ENCODE measurements around the gene ASPSCR1. TPM values are rescaled to one million over a fixed set of nuclear protein-coding genes. Genes with fewer than 3 reads are reported as not detected.

ASPSCR1 gene
- total and polyA plus RNA-seq, 2 of the 8 experiments (the other 6 are each of a cell fraction or from before 2014, with no cell fraction given): 33.3 to 43.7 TPM

- Histone ChIP-seq H3K4me2 (ENCODE audit: insufficient read depth in 1 of 2, low read depth in 2 of 2, low read length in 2 of 2) (no peak overlapping the region), H3K14ac (ENCODE audit: insufficient read length) (no peak overlapping the region), H4K20me1 (replicated peaks in 1 of 2; ENCODE audit: control insufficient read depth in 1 of 2, insufficient read depth in 2 of 2, low read length in 2 of 2) (peaks cover 2 to 12% of the 10 kb centered on the region in 2 experiments), H3K23me2 (ENCODE audit: low read depth, low read length) (peaks cover 13% of the 10 kb centered on the region; the same call in 1 of the 2 replicates), H3K27me3 (replicated peaks in 1 of 4; ENCODE audit: control insufficient read depth in 3 of 4, extremely low read depth in 1 of 4, insufficient read depth in 3 of 4, low read length in 3 of 4) (no peaks in the 10 kb centered on the region; a peak in 1 of 7 replicates), H3K27ac (ENCODE audit: low read depth, low read length) (no peak overlapping the region), H3K79me2 (ENCODE audit: control insufficient read depth in 1 of 2, insufficient read depth in 2 of 2, low read length in 2 of 2) (peaks cover 0 to 2% of the 10 kb centered on the region in 2 experiments; a peak in 1 of 4 replicates), H2AFZ (ENCODE audit: low read length) (no peak overlapping the region), H3K9me3 (ENCODE audit: insufficient read depth in 2 of 2, low read depth in 1 of 2, low read length in 1 of 2) (no peaks in the 10 kb centered on the region), H3K4me3 (ENCODE audit: extremely low read depth in 1 of 4, insufficient read depth in 2 of 4, low read depth in 3 of 4, low read length in 4 of 4) (no peak overlapping the region), H4K5ac (ENCODE audit: insufficient read length, low read depth, low read length) (no peak overlapping the region), H3K23ac (ENCODE audit: insufficient read length) (no peak overlapping the region), H3K4ac (replicated peaks; ENCODE audit: insufficient read length, low read depth, low read length) (no peak overlapping the region), H2BK15ac (ENCODE audit: low read length) (no peak overlapping the region), H3K18ac (ENCODE audit: extremely low read depth, low read length) (no peak overlapping the region), H4K91ac (replicated peaks; ENCODE audit: insufficient read length, low read length) (no peak overlapping the region), H2BK12ac (ENCODE audit: low read depth, low read length) (no peak overlapping the region), H2AK5ac (ENCODE audit: low read depth, low read length) (no peak overlapping the region), H3K56ac (replicated peaks; ENCODE audit: insufficient read length, low read depth, low read length) (no peak overlapping the region), H2BK20ac (ENCODE audit: low read length) (no peak overlapping the region), H3K36me3 (ENCODE audit: control insufficient read depth in 2 of 4, insufficient read depth in 4 of 4, low read length in 3 of 4) (no peaks in the 10 kb centered on the region; a peak in 1 of 8 replicates), H3K79me1 (ENCODE audit: low read depth, low read length) (peaks cover 3% of the 10 kb centered on the region; the same call in 1 of the 2 replicates), H3K4me1 (replicated peaks in 1 of 4; ENCODE audit: control insufficient read depth in 3 of 4, insufficient read depth in 4 of 4, low read length in 3 of 4) (peaks cover 3 to 13% (median 7%) of the 10 kb centered on the region in 4 experiments; a peak in 6 of 7 replicates), H3K9ac (replicated peaks in 1 of 4; ENCODE audit: extremely low read depth in 1 of 4, low read depth in 3 of 4, low read length in 3 of 4) (no peak overlapping the region), H4K8ac (ENCODE audit: extremely low read depth, insufficient read depth, low read length) (no peak overlapping the region), H2BK120ac (replicated peaks; ENCODE audit: low read depth, low read length) (no peak overlapping the region), H2BK5ac (ENCODE audit: low read depth, low read length) (no peak overlapping the region)
- no peak for FAIRE-seq
- DNase-seq (ENCODE audit: low read depth in 1 of 2, low spot score in 2 of 2): no peak
- POLR2A ChIA-PET (ENCODE audit: partially characterized antibody): interaction anchor here (0.7 to 1.8 kb wide), 9 partner anchors 15 to 195 kb away, joined by 3 to 8 read pairs (median 4); no protein-coding TSS in a partner anchor
- CTCF ChIA-PET (ENCODE audit: partially characterized antibody): interaction anchor here (1.2 to 1.9 kb wide), 6 partner anchors 14 to 171 kb away, joined by 3 to 11 read pairs (median 4); no protein-coding TSS in a partner anchor
- WGBS, 2 experiments (ENCODE audit: extremely low coverage in 1 of 2, insufficient coverage in 1 of 2, insufficient read length in 1 of 2, insufficient replicate concordance in 2 of 2, low coverage in 1 of 2, low lambda C conversion rate in 2 of 2, missing lambda C conversion rate in 1 of 2): 77% methylated on average over 15 of the region's 23 CpGs; no CpG with 5 or more reads in 1 of the 2 experiments
- no peak for TF ChIP-seq CEBPB (IDR thresholded peaks at IDR 0.05; ENCODE audit: low read depth, low read length)
- no peak for TF ChIP-seq GABPA (IDR thresholded peaks at IDR 0.05; ENCODE audit: borderline replicate concordance, insufficient read depth, low read length)
- TF ChIP-seq EZH2 (IDR thresholded peaks at IDR 0.05; ENCODE audit: low read depth, low read length, severe bottlenecking): no peak
- TF ChIP-seq HDAC6 (IDR thresholded peaks at IDR 0.05; ENCODE audit: low read depth, low read length): no peak
- TF ChIP-seq CTCF (IDR thresholded peaks at IDR 0.05; ENCODE audit: control extremely low read depth in 1 of 3, insufficient read depth in 1 of 3, low read depth in 1 of 3, low read length in 3 of 3): no peak
- no peak; the same call in 1 of the 2 replicates for TF ChIP-seq SP2 (IDR thresholded peaks at IDR 0.05; ENCODE audit: low read length)
- no peak for TF ChIP-seq ZNF274 (IDR thresholded peaks at IDR 0.05; ENCODE audit: borderline replicate concordance, extremely low read depth, low read length)
- no peak for TF ChIP-seq BACH1 (IDR thresholded peaks at IDR 0.05; ENCODE audit: low read length)
- TF ChIP-seq CBX8 (IDR thresholded peaks at IDR 0.05; ENCODE audit: borderline replicate concordance, low read depth, low read length): no peak
- 0 out of 2 replicates have a peak, but pooled peaks have one; percentile 37 for TF ChIP-seq CHD2 (IDR thresholded peaks at IDR 0.05; ENCODE audit: low read length)
Measured at GRCh38 chr17:82034371-82035011, 57.1 kb downstream of the ASPSCR1 start.
